Vagina (tissue), 2 donors: ENCODE results near the gene MORN3.

Experiments
- CTCF ChIP-seq, 3 experiments: fragments of 450-650 bp in 2 of 3; fragments of 200-600 bp in 1 of 3; sonication (generic) in 1 of 3; IDR thresholded peaks; one replicate each; pipeline ENCODE4 v1.5.1; 2017 to 2019; ENCODE audit warnings: antibody characterized with exemption in 3 of 3, mild to moderate bottlenecking in 2 of 3, moderate library complexity in 2 of 3
- POLR2A ChIP-seq, 2 donors: fragments of 450-650 bp; IDR thresholded peaks; one replicate each; pipeline ENCODE4 v1.6.1; 2017; ENCODE audit warnings: antibody characterized with exemption in 2 of 2, mild to moderate bottlenecking in 2 of 2, moderate library complexity in 2 of 2
- POLR2AphosphoS5 ChIP-seq, 2 donors: sonication (generic); formaldehyde crosslinking; IDR thresholded peaks; one replicate each; pipeline ENCODE4 v1.9.0; 2017; ENCODE audit warnings: antibody characterized with exemption in 2 of 2, mild to moderate bottlenecking in 2 of 2, low read depth in 1 of 2; ENCODE audit not compliant: insufficient read depth in 1 of 2

GRCh38 chr12:121656122-121656521 is 13.3 kb downstream of the MORN3 start:
- TF ChIP-seq CTCF (IDR thresholded peaks at IDR 0.05) (no peak), POLR2A (IDR thresholded peaks at IDR 0.05) (no peak), POLR2AphosphoS5 (IDR thresholded peaks at IDR 0.05; ENCODE audit: insufficient read depth in 1 of 2, low read depth in 1 of 2) (no peak)
